RWPE2 (cell line): ENCODE measurements around the gene ZNF296.

Experiments used
- ATAC-seq: fragments of 200-7000 bp; cut with Tn5 transposase; 3 replicates; pipeline ENCODE4 v1.9.1; 2021; ENCODE audit warnings: low read depth
- DNase-seq: peaks from one replicate; pipeline ENCODE4 v3.0.0-alpha.2; 2020; ENCODE audit warnings: low spot score
- H3K27ac ChIP-seq: fragments of 450-650 bp; 2 replicates; pipeline ENCODE4 v1.5.1; 2017; ENCODE audit warnings: mild to moderate bottlenecking; ENCODE audit not compliant: poor library complexity, severe bottlenecking
- H3K27me3 ChIP-seq: fragments of 250-450 bp; sonication (Bioruptor Pico); 2 replicates; pipeline ENCODE4 v1.5.1; 2021; ENCODE audit warnings: mild to moderate bottlenecking, moderate library complexity; ENCODE audit not compliant: insufficient read depth, poor library complexity, severe bottlenecking
- H3K36me3 ChIP-seq: fragments of 250-450 bp; sonication (Bioruptor Pico); 2 replicates; pipeline ENCODE4 v1.5.1; 2020; ENCODE audit warnings: low read depth, mild to moderate bottlenecking, moderate library complexity
- H3K4me1 ChIP-seq: fragments of 250-450 bp; sonication (Bioruptor Pico); 2 replicates; pipeline ENCODE4 v1.5.1; 2021; ENCODE audit warnings: mild to moderate bottlenecking, moderate library complexity; ENCODE audit not compliant: insufficient read depth, poor library complexity, severe bottlenecking
- H3K4me3 ChIP-seq: fragments of 250-450 bp; sonication (Bioruptor Pico); 2 replicates; pipeline ENCODE4 v1.5.1; 2021; ENCODE audit warnings: mild to moderate bottlenecking, moderate library complexity; ENCODE audit not compliant: severe bottlenecking
- H3K9me3 ChIP-seq: fragments of 250-450 bp; sonication (Bioruptor Pico); 2 replicates; pipeline ENCODE4 v1.5.1; 2021; ENCODE audit warnings: mild to moderate bottlenecking, moderate library complexity; ENCODE audit not compliant: severe bottlenecking
- CTCF ChIP-seq: fragments of 450-650 bp; IDR thresholded peaks from one replicate; pipeline ENCODE4 v1.5.1; 2017; ENCODE audit warnings: mild to moderate bottlenecking, moderate library complexity; ENCODE audit not compliant: poor library complexity, severe bottlenecking

ZNF296 gene

GRCh38 chr19:45069056-45069455 lies 7.2 kb downstream of the ZNF296 start:
- Histone ChIP-seq H3K4me1 (no peaks in the 10 kb centered on the region), H3K9me3 (no peaks in the 10 kb centered on the region), H3K4me3 (no peak overlapping the region), H3K27me3 (no peaks in the 10 kb centered on the region), H3K27ac (no peak overlapping the region), H3K36me3 (peaks cover 44% of the 10 kb centered on the region)
- no peak for DNase-seq
- ATAC-seq = peak; percentile 87
- TF ChIP-seq CTCF = no peak

- H3K4me3 ChIP-seq = no peak overlapping the region
- no peak for TF ChIP-seq CTCF
- peaks cover 50% of the 10 kb centered on the region for H3K36me3 ChIP-seq
- H3K27ac ChIP-seq = no peak overlapping the region
- DNase-seq (no peak), ATAC-seq (no peak)
- H3K4me1 ChIP-seq = no peaks in the 10 kb centered on the region
- no peaks in the 10 kb centered on the region for H3K9me3 ChIP-seq
- no peaks in the 10 kb centered on the region for H3K27me3 ChIP-seq
Observed at GRCh38 chr19:45068041-45068440, 8.2 kb downstream of the ZNF296 start.

- Histone ChIP-seq H3K4me1 (no peaks in the 10 kb centered on the region), H3K4me3 (no peak overlapping the region), H3K9me3 (no peaks in the 10 kb centered on the region), H3K27ac (no peak overlapping the region), H3K36me3 (peaks cover 56% of the 10 kb centered on the region), H3K27me3 (no peaks in the 10 kb centered on the region)
- no peak for ATAC-seq
- TF ChIP-seq CTCF = no peak
- no peak for DNase-seq
Observed at GRCh38 chr19:45066921-45067661, 9.2 kb downstream of the ZNF296 start.

- no peaks in the 10 kb centered on the region for H3K9me3 ChIP-seq
- no peak for DNase-seq
- no peak overlapping the region for H3K27ac ChIP-seq
- H3K27me3 ChIP-seq = no peaks in the 10 kb centered on the region
- H3K4me1 ChIP-seq = no peaks in the 10 kb centered on the region
- ATAC-seq = no peak
- peaks cover 64% of the 10 kb centered on the region for H3K36me3 ChIP-seq
- TF ChIP-seq CTCF = no peak
- no peak overlapping the region for H3K4me3 ChIP-seq
Observed at GRCh38 chr19:45063851-45064801, 12.2 kb downstream of the ZNF296 start.

- no peak overlapping the region for H3K27ac ChIP-seq
- no peak for DNase-seq
- peaks cover 79% of the 10 kb centered on the region for H3K36me3 ChIP-seq
Observed at GRCh38 chr19:45061965-45062364, 14.3 kb downstream of the ZNF296 start.

More at GRCh38 chr19:45061965-45062364, 14.3 kb downstream of the ZNF296 start:
- no peak for TF ChIP-seq CTCF
- Histone ChIP-seq H3K27me3 (no peaks in the 10 kb centered on the region), H3K9me3 (no peaks in the 10 kb centered on the region), H3K4me1 (no peaks in the 10 kb centered on the region), H3K4me3 (no peak overlapping the region)
- ATAC-seq = no peak
